ENCODE data around the gene ATXN10. TPM values are rescaled to one million over a fixed set of nuclear protein-coding genes. Genes with fewer than 3 reads are reported as not detected.
A peak's percentile ranks its signal among the peaks of the same experiment; 100 is the strongest.

The ATXN10 gene
- total RNA-seq, 4 donors from 2014 or later, result 79.0 to 152 (median 88.3) TPM

- TF ChIP-seq, protein P1, sequence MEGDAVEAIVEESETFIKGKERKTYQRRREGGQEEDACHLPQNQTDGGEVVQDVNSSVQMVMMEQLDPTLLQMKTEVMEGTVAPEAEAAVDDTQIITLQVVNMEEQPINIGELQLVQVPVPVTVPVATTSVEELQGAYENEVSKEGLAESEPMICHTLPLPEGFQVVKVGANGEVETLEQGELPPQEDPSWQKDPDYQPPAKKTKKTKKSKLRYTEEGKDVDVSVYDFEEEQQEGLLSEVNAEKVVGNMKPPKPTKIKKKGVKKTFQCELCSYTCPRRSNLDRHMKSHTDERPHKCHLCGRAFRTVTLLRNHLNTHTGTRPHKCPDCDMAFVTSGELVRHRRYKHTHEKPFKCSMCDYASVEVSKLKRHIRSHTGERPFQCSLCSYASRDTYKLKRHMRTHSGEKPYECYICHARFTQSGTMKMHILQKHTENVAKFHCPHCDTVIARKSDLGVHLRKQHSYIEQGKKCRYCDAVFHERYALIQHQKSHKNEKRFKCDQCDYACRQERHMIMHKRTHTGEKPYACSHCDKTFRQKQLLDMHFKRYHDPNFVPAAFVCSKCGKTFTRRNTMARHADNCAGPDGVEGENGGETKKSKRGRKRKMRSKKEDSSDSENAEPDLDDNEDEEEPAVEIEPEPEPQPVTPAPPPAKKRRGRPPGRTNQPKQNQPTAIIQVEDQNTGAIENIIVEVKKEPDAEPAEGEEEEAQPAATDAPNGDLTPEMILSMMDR (IDR thresholded peaks at IDR 0.05), result no peak
- TF ChIP-seq POLR2A (IDR thresholded peaks at IDR 0.05), result no peak
- intact Hi-C loops (cut with DNase I), result no loop called here
- H3K27me3 ChIP-seq, result no peaks in the 10 kb centered on the region
Observed at GRCh38 chr22:45738206-45738605, 66.6 kb downstream of the ATXN10 start.

GRCh38 chr22:45740236-45740635 is 68.6 kb downstream of the ATXN10 start:
- TF ChIP-seq, protein P1 (IDR thresholded peaks at IDR 0.05), result no peak
- TF ChIP-seq POLR2A (IDR thresholded peaks at IDR 0.05), result no peak
- Histone ChIP-seq H3K36me3 (peaks cover 0 to 64% (median 17%) of the 10 kb centered on the region in 3 donors), H3K4me1 (peaks cover 18 to 39% (median 23%) of the 10 kb centered on the region in 3 donors), H3K27ac (no peak overlapping the region), H3K9me3 (no peaks in the 10 kb centered on the region), H3K27me3 (no peaks in the 10 kb centered on the region), H3K4me3 (no peak overlapping the region)
- no peak for DNase-seq
- intact Hi-C loops (cut with DNase I), result no loop called here
- WGBS, 2 donors, result 89 to 98% methylated on average over 3 of the region's 3 CpGs

More at GRCh38 chr22:45738206-45738605, 66.6 kb downstream of the ATXN10 start:
- no peak overlapping the region for H3K27ac ChIP-seq
- H3K4me3 ChIP-seq, result no peak overlapping the region
- 85 to 92% methylated on average over 1 of the region's 1 CpG for WGBS, 2 donors
- no peaks in the 10 kb centered on the region for H3K9me3 ChIP-seq
- peaks cover 0 to 65% (median 17%) of the 10 kb centered on the region in 3 donors for H3K36me3 ChIP-seq
- peaks cover 9 to 19% (median 10%) of the 10 kb centered on the region in 3 donors for H3K4me1 ChIP-seq
- DNase-seq, result no peak

DNA sequence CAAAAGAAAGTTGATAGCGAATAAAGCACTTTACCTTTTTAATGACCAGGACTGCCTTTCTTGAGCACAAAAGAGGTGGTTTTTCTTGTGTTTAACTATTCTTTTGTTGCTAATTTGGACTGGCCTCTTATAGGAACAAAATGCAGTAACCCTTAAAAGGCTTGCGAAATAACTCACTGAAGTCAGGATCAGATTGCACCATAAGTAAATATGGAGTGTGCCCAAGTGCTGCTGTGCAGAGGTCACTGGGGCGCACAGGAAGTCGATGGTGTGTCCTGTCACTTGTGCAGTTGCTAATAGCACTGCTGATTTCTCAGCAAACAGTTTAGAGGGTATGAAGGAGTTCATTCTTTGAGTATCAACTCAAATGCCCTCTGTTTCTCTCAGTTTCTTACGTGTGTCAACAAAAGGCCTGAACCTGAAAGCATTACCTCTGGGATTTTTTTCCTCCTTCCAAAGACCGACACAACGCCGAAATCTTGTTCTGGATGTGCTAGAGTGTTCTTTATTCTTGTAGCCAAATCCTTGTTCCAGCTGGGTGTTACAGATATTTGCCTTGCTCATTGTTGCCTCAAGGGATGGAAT is 71.3 kb downstream of the ATXN10 start:
- peaks cover 0 to 47% (median 14%) of the 10 kb centered on the region in 3 donors for H3K36me3 ChIP-seq
- intact Hi-C loops (cut with DNase I), result no loop called here
- no peak for DNase-seq
- H3K4me1 ChIP-seq, result peaks cover 23 to 58% (median 26%) of the 10 kb centered on the region in 3 donors
- no peaks in the 10 kb centered on the region for H3K27me3 ChIP-seq
- no peak for TF ChIP-seq POLR2A (IDR thresholded peaks at IDR 0.05)
- TF ChIP-seq, protein P1 (IDR thresholded peaks at IDR 0.05), result no peak
- no peak overlapping the region for H3K4me3 ChIP-seq
- 32 to 58% methylated on average over 8 of the region's 8 CpGs for WGBS, 2 donors
- no peaks in the 10 kb centered on the region for H3K9me3 ChIP-seq
- peak overlapping the region; percentile 64 to 88 (median 80) for H3K27ac ChIP-seq

DNA sequence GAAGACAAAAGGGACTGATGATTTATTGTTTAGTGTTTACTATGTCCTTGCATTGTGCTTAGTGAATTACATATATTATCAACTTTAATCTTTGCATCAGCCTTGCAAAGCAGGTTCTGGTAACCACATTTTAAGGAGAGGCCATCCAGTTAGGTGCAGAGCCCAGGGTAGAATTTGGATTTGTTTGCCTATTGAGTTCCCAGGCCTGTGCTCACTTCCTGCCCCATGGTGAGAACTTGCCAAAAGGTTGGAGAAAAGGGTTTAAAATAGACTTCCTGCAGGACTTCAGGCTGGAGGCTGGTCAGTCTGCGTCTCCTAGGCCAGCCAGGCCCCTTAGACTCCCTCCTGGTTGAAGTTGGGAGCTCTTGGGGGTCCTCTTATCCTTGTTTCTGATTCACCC is 72.1 kb downstream of the ATXN10 start:
- H3K4me1 ChIP-seq, result peaks cover 23 to 66% (median 27%) of the 10 kb centered on the region in 3 donors
- peaks cover 0 to 40% (median 11%) of the 10 kb centered on the region in 3 donors for H3K36me3 ChIP-seq
- TF ChIP-seq, protein P1 (IDR thresholded peaks at IDR 0.05), result no peak
- TF ChIP-seq POLR2A (IDR thresholded peaks at IDR 0.05), result no peak
- H3K27ac ChIP-seq, result peak overlapping the region; percentile 64 to 88 (median 80)
- no peaks in the 10 kb centered on the region for H3K27me3 ChIP-seq
- no peak for DNase-seq
- H3K9me3 ChIP-seq, result no peaks in the 10 kb centered on the region
- intact Hi-C loops (cut with DNase I), result no loop called here
- 17 to 90% methylated on average over 1 of the region's 1 CpG for WGBS, 2 donors
- no peak overlapping the region for H3K4me3 ChIP-seq

- TF ChIP-seq POLR2A (IDR thresholded peaks at IDR 0.05), result no peak
- TF ChIP-seq, protein P1 (IDR thresholded peaks at IDR 0.05), result no peak
- intact Hi-C loops (cut with DNase I), result no loop called here
- no peaks in the 10 kb centered on the region for H3K9me3 ChIP-seq
- H3K4me1 ChIP-seq, result peaks cover 23 to 73% (median 28%) of the 10 kb centered on the region in 3 donors
- peaks cover 0 to 33% (median 11%) of the 10 kb centered on the region in 3 donors for H3K36me3 ChIP-seq
- WGBS, 2 donors, result 91 to 95% methylated on average over 4 to 5 of the region's 5 CpGs
- no peaks in the 10 kb centered on the region for H3K27me3 ChIP-seq
- H3K27ac ChIP-seq, result peak overlapping the region; percentile 64 to 88 (median 80)
- no peak overlapping the region for H3K4me3 ChIP-seq
- no peak for DNase-seq
Observed at GRCh38 chr22:45744442-45744841, 72.8 kb downstream of the ATXN10 start.

Measured in esophagus squamous epithelium (tissue), 5 donors.